ENCODE data around the gene BABAM2. TPM values are rescaled to one million over a fixed set of nuclear protein-coding genes. Genes with fewer than 3 reads are reported as not detected.

BABAM2 gene
- total and polyA plus RNA-seq, 2 experiments from 2014 or later: 17.8 to 21.5 TPM

- Histone ChIP-seq H3K79me2 (replicated peaks; ENCODE audit: insufficient read depth) (no peaks in the 10 kb centered on the region), H3K4me2 (no peak overlapping the region), H3K4me1 (ENCODE audit: insufficient read depth) (peaks cover 7% of the 10 kb centered on the region; the same call in 1 of the 2 replicates), H3F3A (replicated peaks; ENCODE audit: low read depth) (no peaks in the 10 kb centered on the region), H4K20me1 (replicated peaks; ENCODE audit: insufficient read depth) (no peaks in the 10 kb centered on the region), H3K27ac (ENCODE audit: low read depth) (no peak overlapping the region), H3K27me3 (ENCODE audit: insufficient read depth) (no peaks in the 10 kb centered on the region), H3K4me3 (no peak overlapping the region), H3K9me2 (ENCODE audit: insufficient read depth) (no peaks in the 10 kb centered on the region), H3K36me3 (ENCODE audit: insufficient read depth) (no peaks in the 10 kb centered on the region), H2AFZ (no peak overlapping the region)
- no peaks in the 10 kb centered on the region for H3K9me3 Mint-ChIP-seq
- no peak for DNase-seq (ENCODE audit: low spot score)
- no peak overlapping the region for H3K4me3 Mint-ChIP-seq
- H3K36me3 Mint-ChIP-seq (ENCODE audit: low read depth): no peaks in the 10 kb centered on the region
- peak; percentile 63 for ATAC-seq
- TF ChIP-seq JUNB (IDR thresholded peaks at IDR 0.05; ENCODE audit: unreplicated experiment): no peak
- no peak for TF ChIP-seq EZH2 (IDR thresholded peaks at IDR 0.05; ENCODE audit: low read depth, unreplicated experiment)
- no peak for TF ChIP-seq ZNF331 (CRISPR knock-in tag; IDR thresholded peaks at IDR 0.05; ENCODE audit: low read depth)
- no peak for TF ChIP-seq STAT1 (IDR thresholded peaks at IDR 0.05; ENCODE audit: unreplicated experiment)
- TF ChIP-seq NANOG (IDR thresholded peaks at IDR 0.05; ENCODE audit: borderline replicate concordance): no peak
- no peak for TF ChIP-seq REST (IDR thresholded peaks at IDR 0.05; ENCODE audit: unreplicated experiment)
- TF ChIP-seq POLR2AphosphoS5 (IDR thresholded peaks at IDR 0.05; ENCODE audit: low read depth): no peak
- TF ChIP-seq EZH2phosphoT487 (IDR thresholded peaks at IDR 0.05; ENCODE audit: unreplicated experiment): no peak
- peak overlapping the region; percentile 81 for H3K27ac Mint-ChIP-seq
- peaks cover 11% of the 10 kb centered on the region for H3K4me1 Mint-ChIP-seq
- H3K27me3 Mint-ChIP-seq (ENCODE audit: insufficient read depth, low read depth, poor library complexity): peaks cover 3% of the 10 kb centered on the region
These were observed 384.6 kb downstream of the BABAM2 start for GRCh38 chr2:28274911-28275685.

- Mint-ChIP-seq H3K4me1 (peaks cover 11% of the 10 kb centered on the region), H3K27me3 (ENCODE audit: insufficient read depth, low read depth, poor library complexity) (peaks cover 5% of the 10 kb centered on the region), H3K27ac (no peak overlapping the region; the same call in 1 of the 2 replicates), H3K9me3 (no peaks in the 10 kb centered on the region), H3K4me3 (no peak overlapping the region), H3K36me3 (ENCODE audit: low read depth) (no peaks in the 10 kb centered on the region)
- DNase-seq (ENCODE audit: low spot score) (no peak), ATAC-seq (no peak)
- Histone ChIP-seq H4K20me1 (replicated peaks; ENCODE audit: insufficient read depth) (no peaks in the 10 kb centered on the region), H3K4me1 (ENCODE audit: insufficient read depth) (peaks cover 7% of the 10 kb centered on the region; the same call in 1 of the 2 replicates), H2AFZ (no peak overlapping the region), H3K4me3 (no peak overlapping the region), H3K79me2 (replicated peaks; ENCODE audit: insufficient read depth) (no peaks in the 10 kb centered on the region), H3K9me2 (ENCODE audit: insufficient read depth) (no peaks in the 10 kb centered on the region), H3K27ac (ENCODE audit: low read depth) (no peak overlapping the region), H3F3A (replicated peaks; ENCODE audit: low read depth) (no peaks in the 10 kb centered on the region), H3K4me2 (no peak overlapping the region), H3K27me3 (ENCODE audit: insufficient read depth) (no peaks in the 10 kb centered on the region), H3K36me3 (ENCODE audit: insufficient read depth) (no peaks in the 10 kb centered on the region)
- TF ChIP-seq POLR2AphosphoS5 (IDR thresholded peaks at IDR 0.05; ENCODE audit: low read depth) (no peak), CREB1 (CRISPR knock-in tag; IDR thresholded peaks at IDR 0.05; ENCODE audit: low read depth) (no peak), EZH2phosphoT487 (IDR thresholded peaks at IDR 0.05; ENCODE audit: unreplicated experiment) (no peak), STAT1 (IDR thresholded peaks at IDR 0.05; ENCODE audit: unreplicated experiment) (no peak), NANOG (IDR thresholded peaks at IDR 0.05; ENCODE audit: borderline replicate concordance) (no peak)
- TF ChIP-seq, protein P1, sequence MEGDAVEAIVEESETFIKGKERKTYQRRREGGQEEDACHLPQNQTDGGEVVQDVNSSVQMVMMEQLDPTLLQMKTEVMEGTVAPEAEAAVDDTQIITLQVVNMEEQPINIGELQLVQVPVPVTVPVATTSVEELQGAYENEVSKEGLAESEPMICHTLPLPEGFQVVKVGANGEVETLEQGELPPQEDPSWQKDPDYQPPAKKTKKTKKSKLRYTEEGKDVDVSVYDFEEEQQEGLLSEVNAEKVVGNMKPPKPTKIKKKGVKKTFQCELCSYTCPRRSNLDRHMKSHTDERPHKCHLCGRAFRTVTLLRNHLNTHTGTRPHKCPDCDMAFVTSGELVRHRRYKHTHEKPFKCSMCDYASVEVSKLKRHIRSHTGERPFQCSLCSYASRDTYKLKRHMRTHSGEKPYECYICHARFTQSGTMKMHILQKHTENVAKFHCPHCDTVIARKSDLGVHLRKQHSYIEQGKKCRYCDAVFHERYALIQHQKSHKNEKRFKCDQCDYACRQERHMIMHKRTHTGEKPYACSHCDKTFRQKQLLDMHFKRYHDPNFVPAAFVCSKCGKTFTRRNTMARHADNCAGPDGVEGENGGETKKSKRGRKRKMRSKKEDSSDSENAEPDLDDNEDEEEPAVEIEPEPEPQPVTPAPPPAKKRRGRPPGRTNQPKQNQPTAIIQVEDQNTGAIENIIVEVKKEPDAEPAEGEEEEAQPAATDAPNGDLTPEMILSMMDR (conservative IDR thresholded peaks at IDR 0.05; ENCODE audit: low read depth in 2 of 2): no peak
These were observed 385.6 kb downstream of the BABAM2 start for GRCh38 chr2:28276076-28276618.
